HG02852 (cell line): ENCODE results near the gene CUX1.
"Not testable (repeated sequence)": the region's sequence is repeated elsewhere in the genome, so short reads cannot be mapped to it uniquely, and the experiment has no call there.

ENCODE experiments used
- ATAC-seq: cut with Tn5 transposase; IDR thresholded peaks from one replicate; pipeline ENCODE4 v1.9.1; 2021; ENCODE audit warnings: mild to moderate bottlenecking, moderate library complexity; ENCODE audit not compliant: unreplicated experiment

The CUX1 gene

DNA sequence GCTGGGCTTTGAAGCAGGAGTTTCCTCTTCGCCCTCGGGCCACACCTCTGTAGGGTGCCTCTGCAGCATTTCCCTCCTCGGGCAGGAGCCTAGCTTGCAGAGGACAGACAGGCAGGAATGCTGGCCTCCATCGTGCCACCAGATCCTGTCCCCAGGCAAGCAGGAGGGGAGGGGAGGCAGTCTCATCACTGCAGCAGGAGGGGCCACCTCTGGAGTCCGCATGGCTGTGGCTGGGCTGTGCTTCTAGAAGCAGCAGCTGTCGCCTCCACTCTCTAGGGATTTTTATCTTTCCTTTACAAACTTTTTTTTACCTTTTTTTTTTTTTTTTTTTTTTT, 181.4 kb downstream of the CUX1 start:
- ATAC-seq, result no peak

DNA sequence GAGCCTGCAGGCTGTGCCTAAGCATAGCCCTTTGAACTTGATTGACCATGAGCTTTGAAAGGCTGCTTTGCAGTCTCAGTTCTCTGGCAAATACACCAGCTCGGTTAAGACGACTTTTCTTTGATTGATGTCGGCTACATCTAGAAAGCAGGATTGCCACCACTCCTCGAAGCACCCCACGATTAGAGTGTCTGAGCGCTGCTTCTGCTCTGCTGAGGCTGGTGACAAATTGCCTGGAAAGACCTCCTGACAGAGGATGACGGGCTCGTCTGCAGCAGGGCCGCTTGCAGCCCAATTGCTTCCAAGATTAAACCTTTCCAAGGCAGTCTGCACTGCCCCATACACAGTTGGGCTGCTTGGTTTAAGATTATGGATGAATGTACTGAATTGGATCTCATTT, 182.0 kb downstream of the CUX1 start:
- no peak for ATAC-seq

DNA sequence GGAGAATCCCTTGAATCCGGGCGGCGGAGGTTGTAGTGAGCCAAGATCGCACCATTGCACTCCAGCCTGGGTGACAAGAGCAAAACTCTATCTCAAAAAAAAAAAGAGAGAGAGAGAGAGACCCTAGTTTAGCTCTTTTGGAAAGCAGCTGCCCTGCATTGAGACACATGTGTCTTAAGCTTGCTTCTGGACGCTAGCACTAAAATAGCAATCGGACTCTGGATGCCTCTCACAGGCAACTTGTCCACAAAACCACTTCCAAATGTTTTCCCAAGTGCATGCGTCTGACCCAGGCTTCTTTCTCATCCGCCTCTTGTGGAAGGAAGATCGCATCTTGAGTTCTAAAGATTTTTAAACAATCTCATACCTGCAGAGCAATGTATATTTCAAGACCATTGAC, 182.7 kb downstream of the CUX1 start:
- ATAC-seq, result no peak

DNA sequence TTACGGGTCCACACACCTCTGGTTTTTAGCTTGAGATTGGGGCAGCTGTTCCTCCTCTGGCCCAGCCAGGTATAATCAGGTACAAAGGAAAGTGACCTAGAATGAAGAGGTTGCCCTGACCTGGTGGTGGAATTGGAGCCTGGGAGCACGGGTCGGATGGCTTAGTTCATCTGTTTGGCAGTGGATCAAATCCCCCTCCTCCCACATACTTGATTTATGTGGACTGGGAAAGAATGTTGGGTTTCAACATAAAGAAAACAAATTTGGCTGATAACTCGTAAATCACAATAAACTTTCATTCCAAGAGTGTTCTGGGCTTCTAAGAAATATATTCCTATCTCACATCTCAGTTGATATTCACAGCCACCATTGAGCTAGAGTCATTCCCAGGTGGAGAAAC, 186.8 kb downstream of the CUX1 start:
- ATAC-seq, result no peak

DNA sequence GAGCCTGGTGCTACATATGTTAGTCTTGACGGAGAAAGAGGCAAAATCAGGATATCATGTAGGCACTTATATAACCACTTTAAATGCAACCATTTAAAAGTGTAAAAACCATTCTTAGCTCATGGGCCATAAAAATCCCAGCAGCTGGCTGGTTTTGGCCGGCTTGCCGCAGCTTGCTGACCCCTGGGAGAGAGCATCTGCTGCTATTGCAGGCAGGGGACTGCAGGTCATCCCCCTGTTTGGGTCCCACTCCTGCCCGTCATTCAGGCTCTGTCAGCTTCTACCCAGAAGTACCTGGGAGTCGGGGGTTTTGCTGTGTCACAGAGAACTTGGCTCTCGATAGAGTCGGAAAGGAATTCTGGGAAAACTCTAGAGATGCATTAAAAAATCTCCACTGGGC, 187.4 kb downstream of the CUX1 start:
- ATAC-seq, result no peak

DNA sequence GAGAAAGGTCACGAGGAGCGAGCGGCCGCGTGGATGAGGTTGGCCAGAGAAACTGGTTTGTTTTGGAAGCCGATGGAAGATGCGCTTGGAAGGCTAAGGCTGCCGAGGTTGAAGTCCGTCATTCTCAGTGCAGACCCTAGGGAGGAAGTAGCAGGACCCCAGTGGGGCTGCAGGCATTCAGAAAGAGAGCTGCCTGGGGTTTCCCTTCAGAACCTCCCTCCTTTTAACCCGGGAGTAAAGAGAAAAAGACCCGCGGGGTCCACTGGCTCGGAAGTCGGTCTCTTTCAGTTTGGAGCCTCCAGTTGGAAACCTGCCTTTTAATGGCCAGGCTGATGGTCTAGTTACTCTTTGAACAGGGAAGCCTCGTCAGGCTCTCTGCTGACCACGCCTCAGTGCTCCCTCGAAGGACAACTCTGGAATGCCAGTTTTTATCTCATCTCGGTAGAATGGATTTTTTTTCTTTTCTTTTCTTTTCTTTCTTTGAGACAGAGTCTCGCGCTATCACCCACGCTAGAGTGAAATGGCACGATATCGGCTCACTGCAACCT, 188.6 kb downstream of the CUX1 start:
- ATAC-seq, result no peak

DNA sequence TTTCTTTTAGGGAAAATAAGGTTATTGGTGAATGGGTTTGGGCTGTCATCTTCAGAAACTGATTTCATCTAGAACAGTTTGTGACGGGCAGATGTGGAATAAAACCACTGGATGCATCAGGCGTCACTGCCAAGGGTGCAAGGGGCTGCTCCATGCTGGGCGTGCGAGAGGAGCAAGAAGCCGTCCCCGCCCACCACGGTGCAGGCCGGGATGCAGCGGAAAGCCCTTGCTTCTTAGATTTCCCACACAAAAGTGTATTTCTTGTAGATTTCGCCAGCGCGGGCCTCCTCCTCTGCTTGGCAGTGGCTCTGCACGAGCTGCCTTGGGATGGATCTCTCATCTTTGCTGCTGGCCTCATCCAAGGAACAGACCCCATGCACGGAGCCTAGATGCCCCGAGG, 189.3 kb downstream of the CUX1 start:
- no peak for ATAC-seq

DNA sequence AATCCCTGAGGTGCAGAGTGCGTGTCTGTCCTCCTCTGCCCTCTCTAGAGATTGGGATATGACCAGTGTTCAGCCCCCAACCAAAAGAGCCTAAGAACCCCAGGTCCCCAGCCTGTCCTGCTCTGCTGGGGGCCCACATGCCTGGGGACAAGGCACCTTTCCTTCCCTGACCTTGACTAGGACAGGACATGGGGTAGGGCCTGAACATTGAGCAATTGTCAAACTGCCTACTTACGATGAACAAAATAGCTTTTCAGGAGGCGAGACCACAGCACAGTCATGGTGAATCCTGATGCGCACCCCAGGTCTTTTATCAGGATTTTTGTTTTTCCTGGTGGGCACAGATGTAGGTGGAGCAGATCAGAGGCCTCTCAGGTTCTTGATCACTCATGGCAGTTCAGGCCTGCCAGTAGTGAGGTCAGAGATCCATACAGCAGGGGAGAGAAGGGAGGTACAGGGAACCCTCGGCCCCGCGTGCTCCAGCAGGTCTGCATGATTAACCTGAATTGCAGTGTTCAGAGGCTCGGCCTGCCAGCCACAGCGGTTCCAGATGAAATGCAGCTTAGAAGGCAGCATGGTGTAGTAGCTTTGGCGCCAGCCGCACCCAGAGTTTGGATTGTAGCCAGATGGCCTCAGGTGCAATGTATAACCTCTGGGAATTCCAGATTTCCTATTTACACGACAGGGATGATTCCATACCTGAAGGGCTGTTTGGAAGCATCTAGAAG, 191.3 kb downstream of the CUX1 start:
- ATAC-seq, result no peak

DNA sequence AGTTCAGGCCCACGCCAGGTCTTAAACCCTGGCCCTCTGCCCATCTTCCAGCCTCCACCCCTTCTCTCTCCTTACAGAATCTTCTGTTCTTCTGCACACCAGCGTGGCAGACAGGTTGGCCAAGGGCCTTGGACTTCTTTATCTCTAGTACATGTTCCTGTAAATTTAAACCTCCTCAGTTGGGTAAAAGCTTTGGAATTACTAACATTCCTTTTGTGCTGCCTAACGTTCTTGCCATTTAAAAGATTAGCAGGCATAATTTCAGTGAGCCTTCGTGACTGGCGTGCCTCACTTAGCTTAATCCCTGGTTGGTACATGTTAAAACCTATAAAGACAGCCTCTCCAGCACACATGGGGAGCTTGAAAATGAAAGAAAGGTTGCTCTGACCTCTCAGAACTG, 192.2 kb downstream of the CUX1 start:
- ATAC-seq, result no peak

DNA sequence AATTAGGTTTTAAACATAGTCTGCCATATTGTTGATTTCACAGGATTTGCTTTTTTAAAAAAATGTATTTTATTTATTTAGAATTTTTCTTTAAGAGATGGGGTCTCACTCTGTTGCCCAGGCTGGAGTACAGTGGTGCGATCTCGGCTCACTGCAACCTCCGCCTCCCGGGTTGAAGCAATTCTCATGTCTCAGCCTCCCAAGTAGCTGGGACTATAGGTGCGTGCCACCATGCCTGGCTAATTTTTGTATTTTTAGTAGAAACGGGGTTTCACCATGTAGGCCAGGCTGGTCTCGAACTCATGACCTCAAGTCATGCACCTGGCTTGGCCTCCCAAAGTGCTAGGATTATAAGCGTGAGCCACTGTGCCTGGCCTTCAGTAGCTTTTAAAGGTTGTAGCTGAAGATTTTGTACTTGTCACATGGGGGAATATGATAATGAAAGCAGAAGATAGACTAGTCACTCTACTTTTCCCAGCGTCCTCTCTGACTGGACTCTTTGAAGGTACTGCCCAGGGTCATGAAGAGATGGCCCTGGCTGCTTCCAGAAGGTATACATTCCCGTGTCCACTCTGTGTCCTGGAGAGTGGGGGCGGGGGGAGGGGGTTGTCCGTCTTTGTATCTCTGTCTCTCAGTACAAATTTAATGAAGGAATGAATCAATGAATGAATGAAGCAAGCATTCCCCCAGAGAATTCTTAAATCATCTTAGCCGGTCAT, 194.8 kb downstream of the CUX1 start:
- not testable (repeated sequence) for ATAC-seq

DNA sequence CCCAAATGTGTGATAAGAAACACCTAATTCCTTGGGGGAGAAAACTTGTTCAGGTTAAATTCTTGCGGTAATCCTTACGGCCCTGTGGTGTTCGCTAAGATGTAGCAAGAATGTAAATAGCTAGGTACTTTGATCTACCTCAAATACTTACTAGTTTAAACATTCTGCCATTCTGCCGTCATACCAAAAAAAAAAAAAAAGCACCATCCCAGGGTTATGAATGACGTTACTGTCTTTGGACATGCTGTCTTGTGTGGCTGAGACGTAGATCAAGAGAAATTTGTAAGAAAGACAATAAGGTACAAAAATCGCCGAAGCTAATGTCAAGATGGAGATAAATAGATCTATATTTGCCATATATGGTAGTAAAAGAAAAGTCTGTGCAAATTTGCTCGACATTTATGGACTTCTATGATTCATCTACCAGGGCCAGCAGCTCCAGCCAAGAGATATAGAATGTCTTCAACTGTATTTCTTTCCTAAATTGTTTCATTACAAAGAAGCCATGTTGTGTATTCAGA, 195.6 kb downstream of the CUX1 start:
- ATAC-seq, result no peak

DNA sequence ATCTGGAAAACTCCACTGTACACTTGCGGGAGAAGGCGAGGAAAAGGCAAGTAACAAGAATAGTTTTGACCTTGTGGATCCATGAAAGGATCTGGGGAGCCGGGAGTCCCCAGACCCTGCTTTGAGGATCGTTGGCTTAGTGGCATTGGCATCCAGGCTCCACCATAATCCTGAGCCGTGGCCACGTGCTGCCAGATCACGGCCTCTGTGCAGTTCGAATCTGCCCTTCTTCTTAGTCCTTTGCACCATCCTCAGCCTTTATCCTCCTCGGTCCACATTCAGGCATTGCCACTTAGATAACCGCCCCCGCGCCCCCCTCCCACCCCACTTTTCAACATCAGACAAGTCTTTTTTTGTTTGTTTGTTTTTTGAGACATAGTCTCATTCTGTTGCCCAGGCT, 201.4 kb downstream of the CUX1 start:
- ATAC-seq, result no peak

DNA sequence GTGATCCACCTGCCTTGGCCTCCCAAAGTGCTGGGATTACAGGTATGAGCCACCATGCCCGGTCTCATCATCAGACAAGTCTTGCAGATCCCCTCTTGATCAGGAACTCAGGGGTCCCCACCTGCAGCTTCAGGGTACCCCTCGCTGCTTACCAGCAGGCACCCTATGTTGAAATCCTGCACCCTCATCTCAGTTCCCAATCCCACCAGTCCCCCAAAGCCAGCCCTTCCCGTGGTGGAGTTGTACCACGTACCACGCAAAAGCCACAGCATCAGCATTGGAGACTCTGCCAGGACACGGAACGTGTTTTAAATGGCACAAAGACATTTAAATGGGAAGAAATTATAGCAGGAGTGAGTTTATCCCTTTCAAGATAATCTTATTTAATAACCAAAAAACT, 202.0 kb downstream of the CUX1 start:
- ATAC-seq, result no peak

DNA sequence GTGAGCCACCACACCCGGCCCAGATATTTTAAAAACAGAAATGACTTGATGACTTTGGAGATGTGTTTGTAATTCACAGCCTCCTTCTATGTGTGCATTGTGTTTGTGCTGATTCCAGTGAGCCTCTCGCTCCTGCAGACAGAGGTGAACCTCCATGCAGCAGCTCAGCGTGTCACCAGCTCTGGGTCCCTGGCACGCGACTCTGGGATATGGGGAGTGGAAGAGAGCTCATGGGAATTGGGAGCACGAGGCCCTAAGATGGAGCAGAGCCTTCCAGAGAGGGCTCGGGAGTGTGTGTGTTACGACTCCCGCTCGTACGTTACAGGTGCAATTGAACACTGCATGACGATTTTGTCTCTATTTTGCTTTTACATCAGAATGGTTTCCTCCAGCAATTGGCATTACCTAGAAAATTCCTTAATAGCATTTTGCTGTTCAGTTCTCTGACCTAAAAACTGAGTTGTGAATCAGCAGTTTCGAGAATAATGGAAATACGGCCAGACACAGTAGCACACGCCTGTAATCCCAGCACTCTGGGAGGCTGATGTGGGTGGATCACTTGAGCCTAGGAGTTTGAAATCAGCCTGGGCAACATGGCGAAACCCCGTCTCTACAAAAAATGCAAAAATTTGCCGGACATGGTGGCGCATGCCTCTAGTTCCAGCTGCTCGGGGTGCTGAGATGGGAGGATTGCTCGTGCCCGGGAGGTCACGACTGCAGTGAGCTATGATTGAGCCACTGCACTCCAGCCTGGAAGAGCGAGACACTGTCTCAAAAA, 204.6 kb downstream of the CUX1 start:
- no peak for ATAC-seq

DNA sequence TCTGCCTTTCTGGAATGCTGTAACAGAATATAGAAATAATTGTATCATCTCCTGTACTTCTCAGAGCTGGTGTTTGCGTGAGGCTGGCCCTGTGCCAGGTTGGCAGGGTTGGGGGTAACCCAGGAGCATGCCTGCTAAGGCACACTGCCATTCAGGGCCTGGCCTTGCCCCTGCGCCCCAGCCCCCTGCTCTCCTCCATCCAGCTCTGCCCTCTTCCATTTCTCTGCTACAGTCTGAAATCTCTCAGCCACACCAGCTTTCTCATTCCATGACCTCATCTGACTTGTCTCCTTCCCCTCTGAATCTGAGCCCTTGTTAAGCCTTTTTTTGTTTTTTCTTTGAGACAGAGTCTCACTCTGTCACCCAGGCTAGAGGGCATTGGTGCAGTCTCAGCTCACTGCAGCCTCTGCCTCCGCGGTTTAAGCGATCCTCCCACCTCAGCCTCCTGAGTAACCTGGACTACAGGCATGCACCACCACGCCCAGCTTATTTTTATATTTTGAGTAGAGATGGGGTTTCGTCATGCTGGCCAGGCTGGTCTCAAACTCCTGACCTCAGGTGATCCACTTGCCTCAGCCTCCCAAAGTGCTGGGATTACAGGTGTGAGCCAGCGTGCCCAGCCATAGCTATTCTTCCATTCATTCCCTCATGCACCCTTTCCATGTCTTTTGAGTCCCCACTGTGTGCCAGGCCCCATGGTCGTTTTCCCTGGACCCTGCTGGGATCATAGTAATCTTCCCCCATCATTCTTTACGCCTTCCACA, 206.8 kb downstream of the CUX1 start:
- ATAC-seq, result no peak

DNA sequence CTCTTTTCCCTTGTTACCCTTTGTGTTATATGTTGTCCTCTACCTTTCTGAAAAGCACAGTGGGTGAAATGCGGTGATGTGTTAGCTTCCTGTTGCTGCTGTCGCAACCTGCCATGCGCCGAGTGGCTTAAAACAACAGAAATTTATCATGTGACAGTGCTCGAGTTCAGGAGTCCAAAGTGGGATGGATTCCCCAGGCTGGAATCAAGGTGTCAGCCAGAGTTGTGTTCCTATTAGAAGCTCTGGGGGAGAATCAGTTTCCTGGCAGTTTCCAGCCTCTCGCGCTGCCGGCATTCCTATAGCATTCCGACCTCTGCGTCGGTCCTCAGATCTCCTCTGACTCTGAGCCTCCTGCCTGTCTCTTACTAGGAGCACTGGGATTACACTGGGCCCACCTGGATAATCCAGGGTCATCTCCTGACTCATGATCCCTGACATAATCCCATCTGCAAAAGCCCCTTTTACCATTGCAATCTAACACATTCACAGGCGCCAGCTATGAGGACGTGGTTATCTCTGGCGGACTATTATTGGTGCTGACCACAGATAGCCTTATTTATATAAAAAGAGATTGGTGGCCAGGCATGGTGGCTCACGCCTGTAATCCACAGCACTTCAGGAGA, 207.5 kb downstream of the CUX1 start:
- no peak for ATAC-seq

DNA sequence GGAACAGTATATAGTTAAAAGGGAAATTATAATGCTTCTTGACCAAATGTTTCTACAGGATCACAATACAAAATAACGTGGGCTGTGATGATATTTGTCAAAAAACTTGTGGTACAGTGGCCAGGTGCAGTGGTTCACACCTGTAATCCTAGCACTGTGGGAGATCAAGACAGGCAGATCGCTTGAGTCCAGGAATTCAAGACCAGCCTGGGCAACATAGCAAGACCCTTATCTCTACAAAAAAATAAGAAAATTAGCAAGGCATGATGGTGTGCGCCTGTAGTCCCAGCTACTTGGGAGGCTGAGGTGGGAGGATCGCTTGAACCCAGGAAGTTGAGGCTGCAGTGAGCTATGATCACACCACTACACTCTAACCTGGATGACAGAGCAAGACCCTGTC, 208.4 kb downstream of the CUX1 start:
- ATAC-seq, result not testable (repeated sequence)

DNA sequence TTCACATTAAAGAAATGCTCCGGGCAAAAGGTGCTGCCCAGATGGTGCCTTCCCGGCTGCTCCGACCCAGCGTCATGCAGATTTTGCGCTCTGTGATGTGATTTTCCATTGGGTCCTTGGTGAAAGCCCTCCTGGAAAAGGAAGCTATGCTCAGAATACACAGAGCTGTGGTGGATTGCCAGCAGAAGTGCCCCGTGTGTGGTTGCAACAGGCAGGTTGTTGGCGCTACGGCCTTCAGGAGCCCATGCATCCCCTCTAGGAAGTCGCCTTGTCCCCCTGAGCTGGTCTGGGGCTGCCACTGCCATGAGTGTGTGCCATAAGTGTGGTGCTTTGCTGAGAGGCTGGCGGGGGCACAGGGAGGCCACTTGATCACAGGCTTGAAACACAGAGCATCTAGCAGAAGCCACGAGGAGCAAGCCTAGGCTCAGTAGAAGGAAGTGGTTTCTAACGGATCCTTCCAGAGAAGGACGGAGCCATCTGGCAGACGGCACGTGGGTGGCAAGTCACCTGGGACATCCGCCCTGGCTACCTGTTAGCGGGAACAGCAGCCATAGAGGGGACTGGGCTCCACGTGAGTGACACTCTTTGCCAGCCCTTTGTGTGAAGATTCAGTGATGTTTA, 210.9 kb downstream of the CUX1 start:
- ATAC-seq, result no peak

DNA sequence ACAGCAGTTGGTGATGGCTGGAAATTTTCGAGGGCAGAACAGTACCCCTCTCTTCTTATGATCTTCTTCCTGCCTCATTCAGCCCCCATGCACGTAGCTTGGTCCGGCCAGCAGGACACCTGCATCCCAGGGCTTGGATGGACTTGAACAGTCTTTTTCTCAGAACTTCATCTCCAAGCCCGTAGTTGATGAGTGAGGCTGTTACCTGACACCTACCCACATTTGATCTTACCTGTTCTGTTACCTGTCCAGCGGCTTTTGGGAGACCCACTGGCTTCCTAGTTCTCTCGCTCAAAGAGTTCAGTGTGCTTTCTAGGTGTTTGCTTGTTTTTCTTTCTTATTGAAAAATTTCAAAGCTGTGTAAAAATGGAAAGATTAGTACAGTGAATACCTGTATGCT, 212.2 kb downstream of the CUX1 start:
- ATAC-seq, result no peak

DNA sequence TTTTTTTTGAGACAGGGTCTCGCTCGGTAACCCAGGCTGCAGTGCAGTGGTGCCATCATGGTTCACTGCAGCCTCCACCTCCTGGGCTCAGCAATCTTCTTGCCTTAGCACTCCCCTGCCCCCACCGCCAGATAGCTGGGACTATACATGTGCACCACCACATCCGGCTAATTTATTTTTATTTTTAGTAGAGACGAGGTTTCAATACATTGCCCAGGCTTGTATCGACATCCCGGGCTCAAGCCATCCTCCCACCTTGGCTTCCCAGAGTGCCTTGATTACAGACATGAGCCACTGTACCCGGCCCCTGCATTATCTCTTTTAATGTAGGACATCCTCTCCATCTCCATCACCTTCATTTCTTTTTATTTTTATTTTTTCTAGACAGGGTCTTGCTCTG, 213.3 kb downstream of the CUX1 start:
- ATAC-seq, result no peak
